SH-SY5Y (cell line): Measurements from ENCODE around the gene LCN10.
"Not testable (repeated sequence)": the region's sequence is repeated elsewhere in the genome, so short reads cannot be mapped to it uniquely, and the experiment has no call there.

ENCODE experiments used
- GATA2 ChIP-seq: IDR thresholded peaks from 2 replicates; pipeline ENCODE4 v1.6.1; 2011; ENCODE audit warnings: mild to moderate bottlenecking, low read depth, low read length
- GATA3 ChIP-seq: IDR thresholded peaks from 2 replicates; pipeline ENCODE4 v1.6.1; 2011; ENCODE audit warnings: low read depth, mild to moderate bottlenecking, low read length, moderate library complexity

- peak; percentile 45; the same call in 1 of the 2 replicates for TF ChIP-seq GATA2
- not testable (repeated sequence) for TF ChIP-seq GATA3
These were observed 18.2 kb upstream of the LCN10 start for GRCh38 chr9:136760834-136761544.
